Mucosa of stomach (tissue), 1 donor: ENCODE data around the gene SFXN4.
"Not testable (repeated sequence)": the region's sequence is repeated elsewhere in the genome, so short reads cannot be mapped to it uniquely, and the experiment has no call there.

ENCODE experiments used
- H3K27me3 ChIP-seq: one replicate; pipeline ENCODE4 v1.7.0; 2013; ENCODE audit warnings: mild to moderate bottlenecking, low read length; ENCODE audit not compliant: control insufficient read depth, insufficient read depth
- H3K36me3 ChIP-seq: one replicate; pipeline ENCODE4 v1.7.0; 2013; ENCODE audit warnings: low read length; ENCODE audit not compliant: control insufficient read depth, insufficient read depth
- H3K4me1 ChIP-seq: one replicate; pipeline ENCODE4 v1.7.0; 2013; ENCODE audit warnings: mild to moderate bottlenecking, low read length; ENCODE audit not compliant: control insufficient read depth, insufficient read depth
- H3K4me3 ChIP-seq: one replicate; pipeline ENCODE4 v1.7.0; 2013; ENCODE audit warnings: low read length
- H3K9ac ChIP-seq: one replicate; pipeline ENCODE4 v1.7.0; 2013; ENCODE audit warnings: mild to moderate bottlenecking, low read length, moderate library complexity
- H3K9me3 ChIP-seq: one replicate; pipeline ENCODE4 v1.7.0; 2013; ENCODE audit warnings: mild to moderate bottlenecking, low read length, moderate library complexity; ENCODE audit not compliant: control insufficient read depth
- donor health status: Pancreatic carcinoma.

The SFXN4 gene

GRCh38 chr10:119098576-119098975 is 66.9 kb downstream of the SFXN4 start:
- Histone ChIP-seq H3K4me1 (peaks cover 17% of the 10 kb centered on the region), H3K4me3 (no peak overlapping the region), H3K9me3 (no peaks in the 10 kb centered on the region), H3K27me3 (no peaks in the 10 kb centered on the region), H3K36me3 (no peaks in the 10 kb centered on the region), H3K9ac (no peak overlapping the region)

GRCh38 chr10:119096641-119097415 is 68.7 kb downstream of the SFXN4 start:
- H3K4me3 ChIP-seq, H3K9me3 ChIP-seq, H3K27me3 ChIP-seq, H3K36me3 ChIP-seq, H3K9ac ChIP-seq: not testable (repeated sequence)
- H3K4me1 ChIP-seq: peaks cover 27% of the 10 kb centered on the region

DNA sequence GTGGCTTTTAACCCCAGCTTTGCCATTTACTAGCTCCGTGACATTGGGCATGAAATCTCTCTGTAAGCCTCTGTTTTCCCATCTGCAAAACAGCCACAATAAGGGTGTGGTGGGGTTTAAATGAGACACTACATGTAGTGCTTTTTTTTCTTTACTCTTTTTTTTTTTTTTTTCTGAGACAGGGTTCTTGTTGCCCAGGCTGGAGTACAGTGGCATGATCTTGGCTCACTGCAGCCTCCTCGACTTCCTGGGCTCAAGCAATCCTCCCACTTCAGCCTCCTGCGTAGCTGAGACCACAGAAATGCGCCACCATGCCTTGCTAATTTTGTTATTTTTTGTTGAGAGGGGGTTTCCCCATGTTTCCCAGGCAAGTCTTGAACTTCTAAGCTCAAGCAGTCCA is 69.9 kb downstream of the SFXN4 start:
- Histone ChIP-seq H3K4me3 (no peak overlapping the region), H3K9ac (no peak overlapping the region), H3K36me3 (no peaks in the 10 kb centered on the region), H3K27me3 (no peaks in the 10 kb centered on the region), H3K9me3 (no peaks in the 10 kb centered on the region), H3K4me1 (peaks cover 26% of the 10 kb centered on the region)

- Histone ChIP-seq H3K27me3 (no peaks in the 10 kb centered on the region), H3K36me3 (no peaks in the 10 kb centered on the region), H3K9me3 (no peaks in the 10 kb centered on the region), H3K4me1 (peaks cover 25% of the 10 kb centered on the region), H3K4me3 (no peak overlapping the region), H3K9ac (no peak overlapping the region)
These were observed 74.5 kb downstream of the SFXN4 start for GRCh38 chr10:119090968-119091367.
